ENCODE results near the gene CYSLTR1.
"Not testable (repeated sequence)": the region's sequence is repeated elsewhere in the genome, so short reads cannot be mapped to it uniquely, and the experiment has no call there.

The CYSLTR1 gene

GRCh38 chrX:78327370-78328086 is at the start of gene CYSLTR1:
TSS of gene CYSLTR1 (minus strand) at chrX:78327611. CDS start at chrX:78273746, 53,865 bp downstream.
- no peak for DNase-seq (ENCODE audit: low spot score)

GRCh38 chrX:78377186-78377585 is 49.8 kb upstream of the CYSLTR1 start:
- DNase-seq (ENCODE audit: low spot score) = no peak

GRCh38 chrX:78375894-78376293 is 48.5 kb upstream of the CYSLTR1 start:
- no peak for DNase-seq (ENCODE audit: low spot score)

- no peak for DNase-seq (ENCODE audit: low spot score)
Measured at GRCh38 chrX:78366576-78366975, 39.2 kb upstream of the CYSLTR1 start.

GRCh38 chrX:78357342-78358055 is 30.1 kb upstream of the CYSLTR1 start:
- no peak for DNase-seq (ENCODE audit: low spot score)

- DNase-seq (ENCODE audit: low spot score) = no peak
Measured at GRCh38 chrX:78333521-78333920, 6.1 kb upstream of the CYSLTR1 start.

GRCh38 chrX:78331708-78332107 is 4.3 kb upstream of the CYSLTR1 start:
- no peak for DNase-seq (ENCODE audit: low spot score)

GRCh38 chrX:78330540-78330939 is 3.1 kb upstream of the CYSLTR1 start:
- no peak for DNase-seq (ENCODE audit: low spot score)

GRCh38 chrX:78330068-78330467 is 2.7 kb upstream of the CYSLTR1 start:
- no peak for DNase-seq (ENCODE audit: low spot score)

GRCh38 chrX:78329486-78329885 is 2.1 kb upstream of the CYSLTR1 start:
- no peak for DNase-seq (ENCODE audit: low spot score)

- no peak for DNase-seq (ENCODE audit: low spot score)
Measured at GRCh38 chrX:78326401-78326800, 1.0 kb downstream of the CYSLTR1 start.

- no peak for DNase-seq (ENCODE audit: low spot score)
Measured at GRCh38 chrX:78322863-78323262, 4.5 kb downstream of the CYSLTR1 start.

- DNase-seq (ENCODE audit: low spot score) = no peak
Measured at GRCh38 chrX:78321809-78322208, 5.6 kb downstream of the CYSLTR1 start.

GRCh38 chrX:78316265-78316664 is 11.1 kb downstream of the CYSLTR1 start:
- DNase-seq (ENCODE audit: low spot score) = no peak

GRCh38 chrX:78315745-78316144 is 11.7 kb downstream of the CYSLTR1 start:
- no peak for DNase-seq (ENCODE audit: low spot score)

- DNase-seq (ENCODE audit: low spot score) = no peak
Measured at GRCh38 chrX:78314561-78314960, 12.8 kb downstream of the CYSLTR1 start.

- no peak for DNase-seq (ENCODE audit: low spot score)
Measured at GRCh38 chrX:78313526-78313925, 13.9 kb downstream of the CYSLTR1 start.

GRCh38 chrX:78307665-78308064 is 19.7 kb downstream of the CYSLTR1 start:
- DNase-seq (ENCODE audit: low spot score) = no peak

- DNase-seq (ENCODE audit: low spot score) = no peak
Measured at GRCh38 chrX:78303086-78303485, 24.3 kb downstream of the CYSLTR1 start.

- not testable (repeated sequence) for DNase-seq (ENCODE audit: low spot score)
Measured at GRCh38 chrX:78300933-78301332, 26.5 kb downstream of the CYSLTR1 start.

GRCh38 chrX:78283511-78283910 is 43.9 kb downstream of the CYSLTR1 start:
- no peak for DNase-seq (ENCODE audit: low spot score)

- DNase-seq (ENCODE audit: low spot score) = no peak
Measured at GRCh38 chrX:78237127-78237526, 90.3 kb downstream of the CYSLTR1 start.

- not testable (repeated sequence) for DNase-seq (ENCODE audit: low spot score)
Measured at GRCh38 chrX:78226047-78226446, 101.4 kb downstream of the CYSLTR1 start.

Measured in cerebellar cortex (tissue), 1 donor.